Ureter (tissue), 1 donor: ENCODE measurements around the gene PARD3. TPM values are rescaled to one million over a fixed set of nuclear protein-coding genes. Genes with fewer than 3 reads are reported as not detected.
"Not testable (repeated sequence)": the region's sequence is repeated elsewhere in the genome, so short reads cannot be mapped to it uniquely, and the experiment has no call there.

Experiments
- DNase-seq: peaks from one replicate; pipeline ENCODE4 v3.0.0-alpha.2; 2020; ENCODE audit warnings: low spot score
- total RNA-seq: library from RNA; stranded (reverse); gene quantifications from one replicate; pipeline ENCODE4 v1.2.4, GENCODE V29; 2023
- donor health status: DM: yes; HTN: yes; CAD: no.

PARD3 gene
- total RNA-seq, 1 donor from 2014 or later = 73.5 TPM

GRCh38 chr10:34297541-34298345 is 517.4 kb downstream of the PARD3 start:
- no peak for DNase-seq

GRCh38 chr10:34295142-34295548 is 520.0 kb downstream of the PARD3 start:
- no peak for DNase-seq

GRCh38 chr10:34294137-34294536 is 521.0 kb downstream of the PARD3 start:
- DNase-seq = no peak

- DNase-seq = no peak
Measured at GRCh38 chr10:34292675-34293074, 522.4 kb downstream of the PARD3 start.

- DNase-seq = no peak
Measured at GRCh38 chr10:34292194-34292565, 522.9 kb downstream of the PARD3 start.

- DNase-seq = no peak
Measured at GRCh38 chr10:34291466-34292193, 523.5 kb downstream of the PARD3 start.

- no peak for DNase-seq
Measured at GRCh38 chr10:34290412-34291081, 524.5 kb downstream of the PARD3 start.

- DNase-seq = no peak
Measured at GRCh38 chr10:34288634-34289033, 526.5 kb downstream of the PARD3 start.

- DNase-seq = no peak
Measured at GRCh38 chr10:34286136-34286739, 528.9 kb downstream of the PARD3 start.

- no peak for DNase-seq
Measured at GRCh38 chr10:34281661-34282582, 533.2 kb downstream of the PARD3 start.

GRCh38 chr10:34280599-34281374 is 534.3 kb downstream of the PARD3 start:
- DNase-seq = no peak

GRCh38 chr10:34275626-34276130 is 539.4 kb downstream of the PARD3 start:
- DNase-seq = no peak

GRCh38 chr10:34274906-34275305 is 540.2 kb downstream of the PARD3 start:
- no peak for DNase-seq

GRCh38 chr10:34273340-34273739 is 541.8 kb downstream of the PARD3 start:
- DNase-seq = no peak

GRCh38 chr10:34272316-34272715 is 542.8 kb downstream of the PARD3 start:
- no peak for DNase-seq

GRCh38 chr10:34268410-34268809 is 546.7 kb downstream of the PARD3 start:
- DNase-seq = not testable (repeated sequence)

- no peak for DNase-seq
Measured at GRCh38 chr10:34262985-34263384, 552.1 kb downstream of the PARD3 start.

- DNase-seq = no peak
Measured at GRCh38 chr10:34260904-34261303, 554.2 kb downstream of the PARD3 start.

- DNase-seq = no peak
Measured at GRCh38 chr10:34256216-34256615, 558.9 kb downstream of the PARD3 start.

GRCh38 chr10:34255035-34255434 is 560.1 kb downstream of the PARD3 start:
- no peak for DNase-seq
